ENCODE measurements around the gene PPM1M.

PPM1M gene, protein sequence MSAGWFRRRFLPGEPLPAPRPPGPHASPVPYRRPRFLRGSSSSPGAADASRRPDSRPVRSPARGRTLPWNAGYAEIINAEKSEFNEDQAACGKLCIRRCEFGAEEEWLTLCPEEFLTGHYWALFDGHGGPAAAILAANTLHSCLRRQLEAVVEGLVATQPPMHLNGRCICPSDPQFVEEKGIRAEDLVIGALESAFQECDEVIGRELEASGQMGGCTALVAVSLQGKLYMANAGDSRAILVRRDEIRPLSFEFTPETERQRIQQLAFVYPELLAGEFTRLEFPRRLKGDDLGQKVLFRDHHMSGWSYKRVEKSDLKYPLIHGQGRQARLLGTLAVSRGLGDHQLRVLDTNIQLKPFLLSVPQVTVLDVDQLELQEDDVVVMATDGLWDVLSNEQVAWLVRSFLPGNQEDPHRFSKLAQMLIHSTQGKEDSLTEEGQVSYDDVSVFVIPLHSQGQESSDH

DNA sequence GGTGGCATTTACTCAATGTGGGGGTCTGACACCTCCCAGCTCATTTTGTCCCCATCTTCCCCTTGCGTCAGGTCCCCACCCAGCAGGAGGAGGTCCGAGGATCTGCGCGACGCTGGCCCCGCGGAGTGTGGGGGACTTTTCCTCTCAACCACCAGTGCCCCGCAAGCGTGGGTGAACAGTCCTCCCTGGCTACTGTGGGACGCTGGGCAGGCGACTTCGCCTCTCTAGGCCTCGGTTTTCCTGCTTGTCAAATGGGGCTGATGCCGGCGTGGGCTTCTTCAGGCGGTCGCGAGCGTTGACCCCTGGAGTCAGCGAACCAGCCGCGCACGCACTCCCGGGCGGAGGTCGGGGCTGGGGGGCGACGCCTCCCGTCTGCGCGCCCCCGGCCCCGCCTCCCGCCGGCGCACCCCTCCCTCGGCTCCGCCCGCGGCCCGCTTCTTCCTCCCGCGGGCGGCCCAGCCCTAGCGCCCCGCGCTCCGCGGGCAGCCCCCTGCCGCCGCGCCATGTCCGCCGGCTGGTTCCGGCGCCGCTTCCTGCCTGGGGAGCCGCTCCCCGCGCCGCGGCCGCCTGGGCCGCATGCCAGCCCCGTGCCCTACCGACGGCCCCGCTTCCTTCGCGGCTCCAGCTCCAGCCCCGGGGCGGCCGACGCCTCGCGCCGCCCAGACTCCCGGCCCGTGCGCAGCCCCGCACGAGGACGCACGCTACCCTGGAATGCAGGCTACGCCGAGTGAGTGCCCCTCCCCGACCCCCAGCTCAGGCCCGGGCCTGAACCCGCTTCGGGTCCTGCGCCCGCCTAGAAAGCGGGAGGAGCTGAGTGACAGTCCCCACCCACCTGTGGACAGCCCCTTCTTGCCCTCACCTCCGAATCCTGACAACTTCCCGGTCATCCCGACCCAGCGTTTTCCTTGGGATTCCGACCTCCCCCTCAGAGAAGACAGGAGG is at the start of gene PPM1M:
Gene PPM1M (plus strand): TSS at position 438 of the 942 bp plus-strand sequence. CDS start 66 bp downstream, at position 504.
- DNase-seq: no peak

- no peak for DNase-seq
Observed at GRCh38 chr3:52195823-52196331, 49.7 kb upstream of the PPM1M start.

DNA sequence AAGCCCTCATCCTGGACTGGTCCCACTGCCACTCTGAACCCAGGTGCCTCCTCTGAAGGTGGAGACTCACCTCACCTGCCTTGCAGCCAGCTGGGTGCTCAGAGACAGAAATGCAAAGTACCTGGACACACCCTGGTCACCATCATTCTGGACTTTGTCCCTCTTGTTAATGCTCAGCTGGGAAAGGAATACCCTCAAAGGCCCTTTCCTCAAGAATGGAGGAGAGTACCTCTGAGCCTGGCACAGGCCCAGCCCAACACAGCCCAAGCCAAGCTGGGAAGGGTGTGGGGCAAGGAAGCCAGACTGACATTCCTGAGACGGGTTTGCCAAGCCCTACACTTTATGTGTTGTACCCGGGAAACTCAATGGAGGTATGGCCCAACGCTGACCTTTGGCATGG is 48.6 kb upstream of the PPM1M start:
- DNase-seq: no peak

DNA sequence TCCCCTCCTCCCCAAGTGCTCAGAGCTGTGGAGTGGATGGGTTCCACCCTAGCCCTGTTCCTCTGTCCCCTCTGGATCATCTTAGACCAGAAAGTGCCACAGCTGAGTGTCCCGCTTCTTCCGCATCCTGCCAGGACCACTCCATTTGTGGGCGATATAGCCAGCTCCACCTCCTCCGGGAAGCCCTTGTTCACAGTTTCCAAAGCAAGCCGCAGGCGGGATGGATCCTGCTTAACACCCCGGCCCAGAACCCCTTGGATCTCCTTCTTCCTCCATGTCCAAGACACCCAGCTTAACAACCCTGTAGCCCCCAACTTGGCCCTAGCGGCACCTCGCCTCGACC is 48.1 kb upstream of the PPM1M start:
- DNase-seq: no peak

- DNase-seq: peak; percentile 86 to 90
Observed at GRCh38 chr3:52197842-52198625, 47.5 kb upstream of the PPM1M start, which contains the start of gene ALAS1. Gene ALAS1 (plus strand): TSS chr3:52198160. CDS start chr3:52199242, 1,082 bp downstream.

DNA sequence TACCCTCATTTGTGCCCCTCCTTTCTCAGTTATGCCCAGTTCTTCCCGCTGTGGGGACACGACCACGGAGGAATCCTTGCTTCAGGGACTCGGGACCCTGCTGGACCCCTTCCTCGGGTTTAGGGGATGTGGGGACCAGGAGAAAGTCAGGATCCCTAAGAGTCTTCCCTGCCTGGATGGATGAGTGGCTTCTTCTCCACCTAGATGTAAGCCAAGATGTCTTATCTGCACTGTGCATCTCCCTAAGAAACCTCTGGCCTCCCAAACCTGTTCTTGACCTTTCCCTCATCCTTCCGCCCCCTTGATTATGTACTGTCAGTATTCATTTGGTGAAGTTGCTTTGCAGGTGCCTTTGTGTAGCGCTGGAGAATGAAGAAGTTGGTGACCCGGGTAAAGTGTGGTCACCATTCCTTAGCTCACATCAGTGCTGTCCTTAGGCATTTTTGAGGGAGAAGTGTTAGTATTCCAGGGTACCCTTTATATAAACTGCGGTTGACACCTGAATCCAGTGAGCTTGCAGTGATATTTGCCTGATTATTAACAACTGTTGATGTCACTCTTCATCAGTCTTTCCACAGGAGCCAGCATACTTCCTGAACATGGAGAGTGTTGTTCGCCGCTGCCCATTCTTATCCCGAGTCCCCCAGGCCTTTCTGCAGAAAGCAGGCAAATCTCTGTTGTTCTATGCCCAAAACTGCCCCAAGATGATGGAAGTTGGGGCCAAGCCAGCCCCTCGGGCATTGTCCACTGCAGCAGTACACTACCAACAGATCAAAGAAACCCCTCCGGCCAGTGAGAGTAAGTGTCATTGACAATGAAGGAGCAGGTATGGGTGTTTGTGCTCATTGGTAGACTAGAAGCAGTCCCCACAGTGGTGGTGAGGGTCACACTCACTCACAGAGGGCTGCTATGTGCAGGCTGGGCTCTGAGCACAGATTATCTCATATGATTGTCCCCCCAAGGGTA is 46.6 kb upstream of the PPM1M start:
- DNase-seq: no peak

GRCh38 chr3:52200981-52201679 is 44.4 kb upstream of the PPM1M start:
- no peak for DNase-seq

DNA sequence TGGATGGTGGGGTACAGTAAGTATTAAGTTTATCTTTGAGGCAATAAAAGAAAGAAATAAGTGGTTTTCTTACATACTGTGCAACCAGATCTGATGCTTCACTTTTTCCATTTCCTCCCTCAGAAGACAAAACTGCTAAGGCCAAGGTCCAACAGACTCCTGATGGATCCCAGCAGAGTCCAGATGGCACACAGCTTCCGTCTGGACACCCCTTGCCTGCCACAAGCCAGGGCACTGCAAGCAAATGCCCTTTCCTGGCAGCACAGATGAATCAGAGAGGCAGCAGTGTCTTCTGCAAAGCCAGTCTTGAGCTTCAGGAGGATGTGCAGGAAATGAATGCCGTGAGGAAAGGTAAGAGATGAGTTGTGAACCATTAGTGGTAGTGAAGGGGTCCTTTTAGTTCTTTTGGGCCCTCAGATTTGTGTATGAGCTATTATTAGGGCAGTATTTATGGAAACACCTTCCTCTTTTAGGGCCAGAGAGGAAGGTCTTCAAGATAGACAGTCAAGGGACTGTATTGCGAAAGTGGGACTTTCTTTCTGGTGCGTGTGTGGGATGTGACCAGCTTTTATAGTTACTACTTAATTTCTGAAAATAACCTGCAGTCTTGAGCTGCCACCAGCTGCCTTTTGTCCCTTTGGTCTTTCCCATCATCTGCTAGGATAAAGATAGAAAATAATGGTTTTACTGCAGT is 43.0 kb upstream of the PPM1M start:
- DNase-seq: no peak

DNA sequence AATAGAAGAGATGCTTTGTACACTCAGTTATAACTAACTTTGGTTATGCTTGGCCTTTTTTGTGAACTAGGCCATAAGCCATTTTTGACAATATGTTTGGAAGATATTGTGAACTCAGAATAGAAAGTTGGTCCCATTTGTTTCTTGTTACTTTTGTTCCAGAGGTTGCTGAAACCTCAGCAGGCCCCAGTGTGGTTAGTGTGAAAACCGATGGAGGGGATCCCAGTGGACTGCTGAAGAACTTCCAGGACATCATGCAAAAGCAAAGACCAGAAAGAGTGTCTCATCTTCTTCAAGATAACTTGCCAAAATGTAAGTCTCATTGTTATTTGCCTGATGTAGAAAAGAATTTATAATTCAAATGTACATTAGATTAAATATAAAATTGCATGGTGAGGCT is 41.9 kb upstream of the PPM1M start:
- no peak for DNase-seq

- no peak for DNase-seq
Observed at GRCh38 chr3:52204337-52205073, 41.1 kb upstream of the PPM1M start.

- no peak for DNase-seq
Observed at GRCh38 chr3:52205727-52206372, 39.7 kb upstream of the PPM1M start.

DNA sequence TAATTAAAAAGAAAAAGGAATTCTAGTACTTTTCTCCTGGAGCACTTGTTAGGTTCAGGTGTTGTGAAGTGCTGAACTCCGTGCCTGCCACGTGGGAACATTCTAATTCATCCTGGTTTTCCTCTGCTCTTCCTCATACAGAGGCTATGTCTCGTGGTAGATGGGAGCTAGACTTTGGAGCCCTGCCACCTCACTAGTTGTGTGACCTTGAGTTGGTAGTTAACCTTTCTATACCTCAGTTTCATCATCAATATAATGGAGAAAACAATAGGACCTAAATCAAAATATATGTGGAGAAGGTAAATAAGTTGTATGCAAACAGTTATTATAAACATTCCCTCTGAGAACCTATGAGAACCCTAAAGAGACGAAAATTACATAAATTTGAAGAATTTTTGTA is 37.0 kb upstream of the PPM1M start:
- no peak for DNase-seq

- no peak for DNase-seq
Observed at GRCh38 chr3:52210037-52210436, 35.5 kb upstream of the PPM1M start.

GRCh38 chr3:52210550-52211046 is 35.0 kb upstream of the PPM1M start:
- DNase-seq: no peak

DNA sequence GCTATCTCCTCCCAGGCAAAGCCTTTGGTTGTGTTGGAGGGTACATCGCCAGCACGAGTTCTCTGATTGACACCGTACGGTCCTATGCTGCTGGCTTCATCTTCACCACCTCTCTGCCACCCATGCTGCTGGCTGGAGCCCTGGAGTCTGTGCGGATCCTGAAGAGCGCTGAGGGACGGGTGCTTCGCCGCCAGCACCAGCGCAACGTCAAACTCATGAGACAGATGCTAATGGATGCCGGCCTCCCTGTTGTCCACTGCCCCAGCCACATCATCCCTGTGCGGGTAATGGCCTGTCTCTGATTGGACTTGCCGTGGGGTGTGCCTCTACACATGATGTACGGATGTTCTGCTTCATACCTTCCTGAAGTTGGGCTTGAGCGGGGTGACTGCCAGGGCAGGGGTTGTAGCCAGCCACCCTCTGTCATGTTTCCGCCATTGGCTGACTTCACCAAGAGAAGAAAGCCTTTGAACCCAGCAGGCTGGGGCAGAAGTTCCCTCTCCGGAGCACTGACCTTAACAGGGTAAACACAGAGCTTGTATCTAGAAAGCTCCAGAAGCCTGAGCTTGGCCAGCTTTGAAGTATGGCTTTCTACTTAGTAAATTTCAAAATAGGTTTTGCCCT is 34.2 kb upstream of the PPM1M start:
- DNase-seq: no peak

- no peak for DNase-seq
Observed at GRCh38 chr3:52213005-52213404, 32.6 kb upstream of the PPM1M start.

GRCh38 chr3:52213901-52214300 is 31.7 kb upstream of the PPM1M start:
- DNase-seq: no peak

DNA sequence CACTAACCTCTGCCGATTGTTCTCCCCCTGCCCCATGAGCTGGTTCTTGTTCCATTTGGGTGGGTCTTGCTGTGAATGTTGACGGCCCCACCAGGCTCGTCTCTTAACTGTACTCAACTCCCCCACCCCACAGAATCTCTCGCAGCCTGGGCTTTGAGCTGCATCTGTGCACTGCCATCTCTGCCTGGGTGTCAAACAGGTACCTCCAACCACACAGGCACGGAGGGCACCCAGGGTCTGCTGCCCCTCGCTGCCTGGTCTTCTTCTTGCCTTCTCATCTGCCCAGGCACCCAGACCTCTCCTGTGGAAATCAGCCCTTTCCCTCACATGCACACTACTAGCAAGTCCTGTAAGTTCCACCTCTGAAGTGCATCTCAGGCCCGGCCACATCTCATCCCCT is 30.2 kb upstream of the PPM1M start:
- DNase-seq: no peak

Measured in hippocampal formation (tissue), 2 donors.